IPS-11a (cell line): Measurements from ENCODE around the gene GMNN.
A peak's percentile ranks its signal among the peaks of the same experiment; 100 is the strongest.
"Not testable (repeated sequence)": the region's sequence is repeated elsewhere in the genome, so short reads cannot be mapped to it uniquely, and the experiment has no call there.

ENCODE experiments used
- H3K4me3 ChIP-seq: one replicate; pipeline ENCODE4 v1.5.1; 2013; ENCODE audit warnings: low read depth, low read length, control low read depth

Gene GMNN

GRCh38 chr6:24761193-24761835 lies 13.4 kb upstream of the GMNN start:
- H3K4me3 ChIP-seq, result no peak overlapping the region

DNA sequence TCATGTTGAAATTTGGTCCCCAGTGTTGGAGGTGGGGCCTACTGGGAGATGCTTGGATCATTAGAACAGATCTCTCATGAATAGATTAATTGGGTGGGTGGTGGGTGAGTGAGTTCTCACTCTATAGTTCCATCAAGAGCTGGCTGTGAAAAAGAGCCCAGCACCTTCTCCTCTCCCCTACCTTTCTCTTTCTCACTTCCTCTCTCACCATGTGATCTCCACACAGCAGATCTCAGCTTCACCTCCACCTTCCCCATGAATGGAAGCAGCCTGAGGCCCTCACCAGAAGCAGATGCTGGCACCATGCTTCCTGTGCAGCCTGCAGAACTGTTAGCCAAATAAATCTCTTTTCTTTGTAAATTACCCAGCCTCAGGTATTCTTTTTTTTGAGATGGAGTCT lies 12.9 kb upstream of the GMNN start:
- no peak overlapping the region for H3K4me3 ChIP-seq

- H3K4me3 ChIP-seq, result no peak overlapping the region
These were observed 11.2 kb upstream of the GMNN start for GRCh38 chr6:24763578-24763977.

- H3K4me3 ChIP-seq, result not testable (repeated sequence)
These were observed 9.6 kb upstream of the GMNN start for GRCh38 chr6:24764833-24765828.

DNA sequence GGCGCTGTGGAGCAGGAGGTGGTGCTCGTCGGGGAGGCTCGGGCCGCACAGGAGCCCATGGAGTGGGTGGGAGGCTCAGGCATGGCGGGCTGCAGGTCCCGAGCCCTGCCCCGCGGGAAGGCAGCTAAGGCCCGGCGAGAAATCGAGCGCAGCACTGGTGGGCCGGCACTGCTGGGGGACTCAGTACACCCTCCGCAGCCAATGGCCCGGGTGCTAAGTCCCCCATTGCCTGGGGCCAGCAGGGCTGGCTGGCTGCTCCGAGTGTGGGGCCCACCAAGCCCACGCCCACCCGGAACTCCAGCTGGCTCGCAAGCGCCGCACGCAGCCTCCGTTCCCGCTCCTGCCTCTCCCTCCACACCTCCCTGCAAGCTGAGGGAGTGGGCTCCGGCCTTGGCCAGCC lies 8.8 kb upstream of the GMNN start:
- H3K4me3 ChIP-seq, result not testable (repeated sequence)

- no peak overlapping the region for H3K4me3 ChIP-seq
These were observed 7.9 kb upstream of the GMNN start for GRCh38 chr6:24766680-24767462.

DNA sequence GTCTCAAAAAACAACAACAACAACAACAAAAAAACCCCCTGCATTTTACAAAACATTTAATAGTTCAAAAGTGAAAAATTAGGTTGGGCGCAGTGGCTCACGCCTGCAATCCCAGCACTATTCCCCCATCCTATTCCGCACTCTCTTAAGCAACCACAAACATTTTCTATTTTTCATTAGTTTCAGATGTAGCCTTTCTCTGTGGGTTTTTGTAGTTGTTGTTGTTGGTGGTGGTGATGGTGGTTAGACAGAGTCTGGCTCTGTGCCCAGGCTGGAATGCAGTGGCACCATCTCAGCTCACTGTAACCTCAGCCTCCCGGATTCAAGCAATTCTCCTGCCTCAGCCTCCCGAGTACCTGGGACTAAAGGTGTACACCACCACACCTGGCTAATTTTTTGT lies 6.4 kb upstream of the GMNN start:
- H3K4me3 ChIP-seq, result no peak overlapping the region

- peak overlapping the region; percentile 100 for H3K4me3 ChIP-seq
These were observed 852 bp downstream of the GMNN start for GRCh38 chr6:24775520-24776058.

- no peak overlapping the region for H3K4me3 ChIP-seq
These were observed 2.5 kb downstream of the GMNN start for GRCh38 chr6:24777227-24777626.

DNA sequence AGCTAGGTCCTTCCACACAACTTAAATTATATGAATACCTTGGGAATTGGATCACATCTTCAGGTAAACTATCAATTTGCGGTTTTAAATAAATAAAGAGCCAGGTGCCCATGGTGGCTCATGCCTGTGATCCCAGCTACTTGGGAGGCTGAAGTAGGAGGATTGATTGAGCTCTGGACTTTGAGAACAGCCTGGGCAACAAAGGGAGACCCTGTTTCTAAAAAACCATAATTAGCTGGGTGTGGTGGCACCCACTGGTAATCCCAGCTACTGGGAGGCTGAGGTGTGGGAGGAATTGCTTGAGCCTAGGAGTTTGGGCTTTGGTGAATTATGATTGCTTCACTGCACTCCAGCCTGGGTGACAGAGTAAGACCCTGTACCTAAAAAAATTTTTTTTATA lies 3.4 kb downstream of the GMNN start:
- no peak overlapping the region for H3K4me3 ChIP-seq

- no peak overlapping the region for H3K4me3 ChIP-seq
These were observed 4.1 kb downstream of the GMNN start for GRCh38 chr6:24778878-24779277.

DNA sequence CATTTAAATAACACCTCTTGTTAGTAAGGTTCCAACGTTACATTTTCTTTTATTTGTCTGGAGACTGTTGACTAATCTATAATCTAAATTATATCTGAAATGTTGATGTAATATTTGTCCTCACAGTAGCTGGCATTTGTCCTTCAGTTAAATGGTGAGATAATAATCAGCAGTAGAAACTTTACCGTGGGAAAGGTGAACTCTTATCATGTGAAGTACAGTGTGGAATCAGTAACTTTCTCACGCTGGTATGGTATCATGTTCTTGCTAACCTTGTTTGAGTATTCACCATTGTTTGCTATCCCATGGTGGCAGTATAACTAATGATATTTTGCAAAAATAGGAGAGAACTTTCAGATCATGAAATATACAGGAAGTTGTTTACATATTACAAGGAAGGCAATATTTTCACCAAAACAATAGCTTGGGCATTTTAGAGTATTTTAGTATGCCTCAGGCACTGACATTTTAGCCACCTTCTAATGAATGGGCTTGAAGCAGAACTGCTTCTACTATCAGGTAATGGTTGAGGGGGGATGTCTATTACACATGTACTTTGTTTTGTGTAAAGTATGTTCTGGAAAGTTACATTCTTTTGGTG lies 4.8 kb downstream of the GMNN start:
- no peak overlapping the region for H3K4me3 ChIP-seq

GRCh38 chr6:24780206-24780605 lies 5.5 kb downstream of the GMNN start:
- no peak overlapping the region for H3K4me3 ChIP-seq

DNA sequence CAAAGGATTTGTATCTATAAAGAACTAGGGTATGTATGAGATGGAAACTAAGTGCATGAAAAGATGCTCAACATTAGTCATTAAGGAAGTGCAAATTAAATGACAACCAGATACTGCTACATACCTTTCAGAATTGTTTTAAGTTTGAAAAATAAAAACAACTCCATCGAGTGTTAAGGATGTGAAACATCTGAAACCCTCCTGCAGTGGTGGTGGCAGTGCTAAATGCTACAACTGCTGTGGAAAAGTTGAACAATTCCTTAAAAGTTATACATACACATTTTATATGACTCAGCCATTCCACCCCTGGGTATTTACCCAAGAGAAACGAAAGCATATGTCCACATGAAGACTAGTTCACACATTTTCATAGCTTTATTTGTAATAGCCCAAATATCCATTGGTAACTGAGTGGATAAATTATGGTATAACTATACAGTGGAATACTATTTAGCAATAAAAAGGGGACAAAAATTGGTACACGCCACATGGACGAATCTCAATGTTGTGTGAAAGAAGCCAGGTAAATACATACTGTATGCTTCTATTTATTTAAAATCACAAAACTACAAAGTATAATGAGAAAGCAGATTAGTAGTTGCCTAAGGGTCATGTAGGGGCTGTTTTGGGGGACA lies 13.4 kb downstream of the GMNN start:
- H3K4me3 ChIP-seq, result no peak overlapping the region

- H3K4me3 ChIP-seq, result no peak overlapping the region
These were observed 20.4 kb downstream of the GMNN start for GRCh38 chr6:24795106-24795505.

DNA sequence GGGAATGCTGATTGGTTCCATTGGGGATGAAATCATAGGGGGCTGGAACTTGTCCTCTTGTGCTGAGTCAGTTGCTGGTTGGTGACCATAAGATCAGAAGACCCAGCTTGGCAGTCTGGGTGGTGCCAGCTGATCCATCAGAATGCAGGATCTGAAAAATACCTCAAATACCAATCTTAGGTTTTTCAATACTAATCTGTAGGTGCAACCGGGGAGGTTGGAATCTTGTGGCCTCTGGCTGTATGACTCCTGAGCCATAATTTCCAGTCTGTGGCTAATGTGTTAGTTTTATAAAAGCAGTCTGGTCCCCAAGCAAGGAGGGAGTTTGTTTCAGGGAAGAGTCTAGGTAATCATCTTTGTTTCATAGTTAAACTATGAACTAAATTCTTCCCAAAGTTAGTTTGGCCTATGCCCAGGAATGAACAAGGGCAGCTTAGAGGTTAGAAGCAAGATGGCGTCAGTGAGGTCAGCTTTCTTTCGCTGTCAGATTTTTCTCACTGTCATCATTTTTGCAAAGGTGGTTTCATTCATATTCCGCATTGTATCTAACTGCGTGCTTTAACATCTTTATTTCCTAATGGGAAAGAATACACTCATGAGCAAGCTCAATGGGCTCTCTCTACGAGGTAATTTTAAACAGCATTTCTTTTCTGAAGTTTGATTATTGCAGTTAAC lies 22.0 kb downstream of the GMNN start:
- no peak overlapping the region for H3K4me3 ChIP-seq

GRCh38 chr6:24797596-24798216 lies 23.0 kb downstream of the GMNN start:
- H3K4me3 ChIP-seq, result no peak overlapping the region

GRCh38 chr6:24798740-24799540 lies 24.2 kb downstream of the GMNN start, which contains the start of gene ARMH2:
ARMH2 (minus strand) TSS chr6:24798917; CDS start chr6:24798857, 60 bp downstream.
- no peak within 1 kb of the TSS for H3K4me3 ChIP-seq
